OCI-LY3 (cell line): ENCODE measurements around the gene SPG21.

Experiments
- H2AFZ ChIP-seq: fragments of 200-600, 300-600 bp; shearing (Covaris generic); 2 replicates; pipeline ENCODE4 v1.6.0; 2014; ENCODE audit warnings: antibody characterized with exemption, low read depth, low read length
- H3K27ac ChIP-seq: fragments of 200-600, 300-600 bp; sonication (generic); 2 replicates; pipeline ENCODE4 v1.5.1; 2014; ENCODE audit warnings: mild to moderate bottlenecking, low read length, moderate library complexity, mixed read lengths
- H3K27me3 ChIP-seq: fragments of 200-600, 300-600 bp; sonication (generic); 2 replicates; pipeline ENCODE4 v1.6.1; 2014; ENCODE audit warnings: low read depth, low read length, mixed read lengths
- H3K36me3 ChIP-seq: fragments of 200-600, 300-600 bp; sonication (generic); replicated peaks from 2 replicates; pipeline ENCODE3; 2014; ENCODE audit warnings: low read depth, low read length, mixed read lengths
- H3K4me1 ChIP-seq: fragments of 300-600, 200-600 bp; sonication (generic); 2 replicates; pipeline ENCODE4 v1.6.1; 2014; ENCODE audit warnings: low read length, mixed read lengths
- H3K4me2 ChIP-seq: fragments of 200-600, 300-600 bp; sonication (generic); 2 replicates; pipeline ENCODE4 v1.6.1; 2014; ENCODE audit warnings: low read length, mixed read lengths
- H3K4me3 ChIP-seq: fragments of 300-600, 200-600 bp; sonication (generic); 2 replicates; pipeline ENCODE4 v1.5.1; 2014; ENCODE audit warnings: antibody characterized with exemption, mild to moderate bottlenecking, low read length, moderate library complexity
- H3K79me2 ChIP-seq: fragments of 300-600, 200-600 bp; shearing (Covaris generic); 2 replicates; pipeline ENCODE4 v1.6.1; 2014; ENCODE audit warnings: mild to moderate bottlenecking, low read length, mixed read lengths
- H3K9ac ChIP-seq: fragments of 300-600, 200-600 bp; shearing (Covaris generic); 2 replicates; pipeline ENCODE4 v1.6.0; 2014; ENCODE audit warnings: mild to moderate bottlenecking, low read length, moderate library complexity
- H3K9me3 ChIP-seq: fragments of 200-600, 300-600 bp; shearing (Covaris generic); 2 replicates; pipeline ENCODE4 v1.6.1; 2014; ENCODE audit warnings: low read length, mixed read lengths; ENCODE audit not compliant: insufficient read depth
- H4K20me1 ChIP-seq: fragments of 200-600, 300-600 bp; sonication (generic); 2 replicates; pipeline ENCODE4 v1.6.1; 2016; ENCODE audit warnings: low read length, mixed read lengths; ENCODE audit not compliant: insufficient read depth
- CTCF ChIP-seq: fragments of 200-600, 300-600 bp; sonication (generic); IDR thresholded peaks from 2 replicates; pipeline ENCODE4 v1.5.1; 2014; ENCODE audit warnings: antibody characterized with exemption, low read length, low read depth
- EZH2phosphoT487 ChIP-seq: fragments of 200-600 bp; shearing (Covaris generic); IDR thresholded peaks from 2 replicates; pipeline ENCODE4 v1.6.1; 2018; ENCODE audit warnings: antibody characterized with exemption, mixed run types, low read depth

SPG21 gene

GRCh38 chr15:64926661-64927060 is 63.1 kb downstream of the SPG21 start:
- no peak overlapping the region for H3K27ac ChIP-seq
- peaks cover 38% of the 10 kb centered on the region for H3K4me1 ChIP-seq
- no peaks in the 10 kb centered on the region for H3K9me3 ChIP-seq
- no peak overlapping the region for H3K9ac ChIP-seq
- H3K27me3 ChIP-seq: no peaks in the 10 kb centered on the region
- H3K79me2 ChIP-seq: no peaks in the 10 kb centered on the region
- H4K20me1 ChIP-seq: no peaks in the 10 kb centered on the region
- H3K4me3 ChIP-seq: no peak overlapping the region
- no peaks in the 10 kb centered on the region for H3K36me3 ChIP-seq
- H2AFZ ChIP-seq: no peak overlapping the region
- no peak overlapping the region for H3K4me2 ChIP-seq
- no peak for TF ChIP-seq CTCF
- TF ChIP-seq EZH2phosphoT487: no peak

- TF ChIP-seq CTCF (no peak), EZH2phosphoT487 (no peak)
- Histone ChIP-seq H4K20me1 (no peaks in the 10 kb centered on the region), H3K27ac (no peak overlapping the region), H3K4me3 (no peak overlapping the region), H3K4me2 (no peak overlapping the region), H3K27me3 (no peaks in the 10 kb centered on the region), H3K79me2 (no peaks in the 10 kb centered on the region), H3K4me1 (peaks cover 32% of the 10 kb centered on the region), H2AFZ (no peak overlapping the region), H3K9ac (no peak overlapping the region), H3K9me3 (no peaks in the 10 kb centered on the region), H3K36me3 (no peaks in the 10 kb centered on the region)
These were observed 64.1 kb downstream of the SPG21 start for GRCh38 chr15:64925335-64926330.

GRCh38 chr15:64923546-64923945 is 66.2 kb downstream of the SPG21 start:
- H3K4me3 ChIP-seq: no peak overlapping the region
- H3K27ac ChIP-seq: no peak overlapping the region
- TF ChIP-seq EZH2phosphoT487 (no peak), CTCF (no peak)
- no peaks in the 10 kb centered on the region for H3K36me3 ChIP-seq
- no peaks in the 10 kb centered on the region for H4K20me1 ChIP-seq
- no peaks in the 10 kb centered on the region for H3K79me2 ChIP-seq
- H3K9ac ChIP-seq: no peak overlapping the region
- H3K9me3 ChIP-seq: no peaks in the 10 kb centered on the region
- H3K4me1 ChIP-seq: peaks cover 11% of the 10 kb centered on the region
- no peak overlapping the region for H2AFZ ChIP-seq
- no peaks in the 10 kb centered on the region for H3K27me3 ChIP-seq
- H3K4me2 ChIP-seq: no peak overlapping the region

GRCh38 chr15:64921711-64922110 is 68.0 kb downstream of the SPG21 start:
- Histone ChIP-seq H4K20me1 (no peaks in the 10 kb centered on the region), H3K9me3 (no peaks in the 10 kb centered on the region), H3K4me2 (no peak overlapping the region), H3K9ac (no peak overlapping the region), H3K4me3 (no peak overlapping the region), H3K4me1 (peaks cover 5% of the 10 kb centered on the region; the same call in 1 of the 2 replicates), H2AFZ (no peak overlapping the region), H3K79me2 (no peaks in the 10 kb centered on the region), H3K27me3 (no peaks in the 10 kb centered on the region), H3K27ac (no peak overlapping the region), H3K36me3 (no peaks in the 10 kb centered on the region)
- TF ChIP-seq EZH2phosphoT487: no peak
- no peak for TF ChIP-seq CTCF
